Effector memory CD4-positive, alpha-beta T cell (primary cell): ENCODE data around the gene NR2E3.

Experiments
- DNase-seq, 3 donors: peaks; one replicate each; pipeline ENCODE4 v3.0.0-alpha.2; 2020
- H3K27ac ChIP-seq: 2 replicates; pipeline ENCODE4 v1.7.0; 2013; ENCODE audit warnings: mild to moderate bottlenecking, low read length, moderate library complexity; ENCODE audit not compliant: insufficient read depth, poor library complexity, severe bottlenecking
- H3K27me3 ChIP-seq: replicated peaks from 2 replicates; pipeline ENCODE4 v1.7.0; 2013; ENCODE audit warnings: mild to moderate bottlenecking, low read length; ENCODE audit not compliant: insufficient read depth, control insufficient read depth, poor library complexity, severe bottlenecking
- H3K36me3 ChIP-seq: 2 replicates; pipeline ENCODE4 v1.7.0; 2013; ENCODE audit warnings: mild to moderate bottlenecking, low read length, moderate library complexity; ENCODE audit not compliant: control insufficient read depth, insufficient read depth
- H3K4me1 ChIP-seq: 2 replicates; pipeline ENCODE4 v1.7.0; 2013; ENCODE audit warnings: low read length, mild to moderate bottlenecking; ENCODE audit not compliant: control insufficient read depth, insufficient read depth, poor library complexity, severe bottlenecking
- H3K4me3 ChIP-seq: 2 replicates; pipeline ENCODE4 v1.7.0; 2013; ENCODE audit warnings: low read length, low read depth, mild to moderate bottlenecking; ENCODE audit not compliant: insufficient read depth, poor library complexity, severe bottlenecking
- H3K9me3 ChIP-seq: 2 replicates; pipeline ENCODE4 v1.7.0; 2013; ENCODE audit warnings: mild to moderate bottlenecking, low read length, moderate library complexity; ENCODE audit not compliant: control insufficient read depth

The NR2E3 gene

GRCh38 chr15:71780115-71780976 is 30.0 kb upstream of the NR2E3 start:
- no peaks in the 10 kb centered on the region for H3K27me3 ChIP-seq
- H3K9me3 ChIP-seq: no peaks in the 10 kb centered on the region
- no peak overlapping the region for H3K27ac ChIP-seq
- no peaks in the 10 kb centered on the region for H3K36me3 ChIP-seq
- no peaks in the 10 kb centered on the region for H3K4me1 ChIP-seq
- no peak overlapping the region for H3K4me3 ChIP-seq
- no peak for DNase-seq

DNA sequence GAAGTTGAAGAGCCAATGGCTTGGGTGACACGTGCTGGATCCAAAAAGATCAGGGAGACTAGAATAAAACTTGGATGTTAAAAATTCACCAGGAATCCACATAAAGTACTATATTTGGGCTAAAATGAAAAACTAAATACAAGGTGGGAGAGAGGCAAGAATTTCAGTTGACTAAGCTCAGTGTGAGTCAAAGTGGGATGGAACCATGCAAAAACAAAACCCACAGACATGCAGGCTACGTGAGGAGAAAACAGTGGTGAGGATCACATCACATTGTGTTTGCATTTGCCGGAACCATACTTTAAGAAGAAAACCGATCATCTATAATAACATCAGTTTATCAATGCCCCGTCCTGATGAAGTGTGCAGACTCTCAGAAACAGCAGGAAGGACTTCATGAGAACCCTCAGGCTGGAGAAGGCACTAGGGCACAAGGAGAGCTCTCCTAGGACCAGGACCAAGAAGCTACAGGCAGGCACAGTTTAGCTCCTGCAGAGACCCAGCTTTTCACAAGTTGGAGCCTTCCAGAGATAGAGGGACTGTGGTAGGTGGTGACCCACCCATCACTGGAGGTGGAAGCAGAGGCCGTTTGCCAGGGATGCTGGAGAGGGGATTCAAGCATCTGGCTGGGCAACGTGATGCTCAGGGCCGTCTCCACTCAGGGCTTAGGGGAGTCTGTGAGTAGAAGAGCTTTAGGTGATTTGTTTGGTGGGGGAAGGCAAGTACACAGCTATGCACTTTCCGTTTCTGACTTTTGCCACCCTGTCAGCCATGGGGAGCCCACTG is 29.0 kb upstream of the NR2E3 start:
- Histone ChIP-seq H3K4me3 (no peak overlapping the region), H3K4me1 (no peaks in the 10 kb centered on the region), H3K27me3 (no peaks in the 10 kb centered on the region), H3K36me3 (no peaks in the 10 kb centered on the region), H3K9me3 (no peaks in the 10 kb centered on the region), H3K27ac (no peak overlapping the region)
- DNase-seq: no peak

DNA sequence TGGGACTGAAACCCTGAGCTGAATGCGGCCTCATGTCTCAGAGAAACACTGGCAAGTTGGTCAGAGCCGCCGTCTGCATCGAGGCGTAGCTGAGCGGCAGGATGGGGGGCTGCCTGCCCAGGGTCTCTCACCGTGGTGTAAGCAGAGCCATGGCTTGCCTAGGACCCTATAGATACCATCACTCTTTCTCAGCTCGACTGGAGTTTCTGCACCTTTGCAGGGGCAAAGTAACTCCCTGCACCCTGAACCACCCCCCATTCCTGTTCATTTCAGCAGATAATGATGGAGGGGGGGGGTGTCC is 28.4 kb upstream of the NR2E3 start:
- Histone ChIP-seq H3K9me3 (no peaks in the 10 kb centered on the region), H3K27ac (no peak overlapping the region), H3K4me1 (no peaks in the 10 kb centered on the region)

GRCh38 chr15:71782422-71783165 is 27.8 kb upstream of the NR2E3 start:
- Histone ChIP-seq H3K4me1 (no peaks in the 10 kb centered on the region), H3K4me3 (no peak overlapping the region), H3K27ac (no peak overlapping the region), H3K9me3 (no peaks in the 10 kb centered on the region), H3K27me3 (no peaks in the 10 kb centered on the region), H3K36me3 (no peaks in the 10 kb centered on the region)
- no peak for DNase-seq

More for the DNA sequence above, 28.4 kb upstream of the NR2E3 start:
- no peaks in the 10 kb centered on the region for H3K36me3 ChIP-seq
- DNase-seq: no peak
- H3K4me3 ChIP-seq: no peak overlapping the region
- H3K27me3 ChIP-seq: no peaks in the 10 kb centered on the region

DNA sequence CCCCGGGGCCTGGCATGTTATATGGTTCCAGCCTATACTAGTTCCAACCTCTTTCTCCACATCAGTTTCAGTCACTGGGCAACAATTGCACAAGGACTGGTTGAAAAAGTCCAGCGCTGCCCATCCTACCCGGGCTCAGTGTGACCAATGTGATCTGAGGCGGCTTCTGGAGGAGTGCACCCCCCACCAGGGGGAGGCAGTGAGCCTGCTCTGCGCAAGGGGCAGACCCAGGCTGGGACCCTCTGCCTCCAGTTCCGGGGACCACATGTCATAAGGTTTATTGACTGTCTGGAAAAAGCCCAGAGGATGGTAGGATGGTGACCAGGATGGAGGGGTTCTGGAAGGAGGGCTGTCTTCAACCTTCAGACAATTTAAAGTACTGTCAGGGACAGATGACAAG is 25.6 kb upstream of the NR2E3 start:
- no peak overlapping the region for H3K4me3 ChIP-seq
- no peaks in the 10 kb centered on the region for H3K36me3 ChIP-seq
- no peak overlapping the region for H3K27ac ChIP-seq
- no peaks in the 10 kb centered on the region for H3K27me3 ChIP-seq
- no peaks in the 10 kb centered on the region for H3K9me3 ChIP-seq
- no peaks in the 10 kb centered on the region for H3K4me1 ChIP-seq
- DNase-seq: no peak

- no peaks in the 10 kb centered on the region for H3K36me3 ChIP-seq
- no peaks in the 10 kb centered on the region for H3K9me3 ChIP-seq
- H3K4me3 ChIP-seq: no peak overlapping the region
- no peaks in the 10 kb centered on the region for H3K27me3 ChIP-seq
- no peaks in the 10 kb centered on the region for H3K4me1 ChIP-seq
- H3K27ac ChIP-seq: no peak overlapping the region
- DNase-seq: no peak
These were observed 24.4 kb upstream of the NR2E3 start for GRCh38 chr15:71785996-71786395.

- no peak for DNase-seq
- no peak overlapping the region for H3K27ac ChIP-seq
These were observed 23.7 kb upstream of the NR2E3 start for GRCh38 chr15:71786673-71787072.

GRCh38 chr15:71788646-71789579 is 21.4 kb upstream of the NR2E3 start:
- no peaks in the 10 kb centered on the region for H3K9me3 ChIP-seq
- DNase-seq: no peak
- no peak overlapping the region for H3K4me3 ChIP-seq
- H3K27me3 ChIP-seq: no peaks in the 10 kb centered on the region
- H3K4me1 ChIP-seq: no peaks in the 10 kb centered on the region
- no peaks in the 10 kb centered on the region for H3K36me3 ChIP-seq
- no peak overlapping the region for H3K27ac ChIP-seq

More at GRCh38 chr15:71786673-71787072, 23.7 kb upstream of the NR2E3 start:
- no peaks in the 10 kb centered on the region for H3K4me1 ChIP-seq
- no peak overlapping the region for H3K4me3 ChIP-seq
- H3K27me3 ChIP-seq: no peaks in the 10 kb centered on the region
- H3K9me3 ChIP-seq: no peaks in the 10 kb centered on the region
- H3K36me3 ChIP-seq: no peaks in the 10 kb centered on the region

GRCh38 chr15:71789616-71790015 is 20.7 kb upstream of the NR2E3 start:
- no peak for DNase-seq

More at GRCh38 chr15:71789616-71790015, 20.7 kb upstream of the NR2E3 start:
- H3K4me3 ChIP-seq: no peak overlapping the region
- no peaks in the 10 kb centered on the region for H3K4me1 ChIP-seq
- no peaks in the 10 kb centered on the region for H3K9me3 ChIP-seq
- no peak overlapping the region for H3K27ac ChIP-seq
- no peaks in the 10 kb centered on the region for H3K36me3 ChIP-seq
- H3K27me3 ChIP-seq: no peaks in the 10 kb centered on the region
